ENCODE measurements around the gene CENPM.
A peak's percentile ranks its signal among the peaks of the same experiment; 100 is the strongest.

The CENPM gene

GRCh38 chr22:41931701-41932269 is 15.2 kb downstream of the CENPM start:
- CTCF ChIA-PET: interaction anchor here (0.9 to 2.0 kb wide), 3 partner anchors 8 to 183 kb away, joined by 3 to 9 read pairs (median 5); no protein-coding TSS in a partner anchor
- TF ChIP-seq, protein P1, sequence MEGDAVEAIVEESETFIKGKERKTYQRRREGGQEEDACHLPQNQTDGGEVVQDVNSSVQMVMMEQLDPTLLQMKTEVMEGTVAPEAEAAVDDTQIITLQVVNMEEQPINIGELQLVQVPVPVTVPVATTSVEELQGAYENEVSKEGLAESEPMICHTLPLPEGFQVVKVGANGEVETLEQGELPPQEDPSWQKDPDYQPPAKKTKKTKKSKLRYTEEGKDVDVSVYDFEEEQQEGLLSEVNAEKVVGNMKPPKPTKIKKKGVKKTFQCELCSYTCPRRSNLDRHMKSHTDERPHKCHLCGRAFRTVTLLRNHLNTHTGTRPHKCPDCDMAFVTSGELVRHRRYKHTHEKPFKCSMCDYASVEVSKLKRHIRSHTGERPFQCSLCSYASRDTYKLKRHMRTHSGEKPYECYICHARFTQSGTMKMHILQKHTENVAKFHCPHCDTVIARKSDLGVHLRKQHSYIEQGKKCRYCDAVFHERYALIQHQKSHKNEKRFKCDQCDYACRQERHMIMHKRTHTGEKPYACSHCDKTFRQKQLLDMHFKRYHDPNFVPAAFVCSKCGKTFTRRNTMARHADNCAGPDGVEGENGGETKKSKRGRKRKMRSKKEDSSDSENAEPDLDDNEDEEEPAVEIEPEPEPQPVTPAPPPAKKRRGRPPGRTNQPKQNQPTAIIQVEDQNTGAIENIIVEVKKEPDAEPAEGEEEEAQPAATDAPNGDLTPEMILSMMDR (IDR thresholded peaks at IDR 0.05; ENCODE audit: insufficient read depth, low read length, missing control alignments): no peak
- no peak for DNase-seq (ENCODE audit: low read depth, low spot score)
- H3K4me3 ChIP-seq (ENCODE audit: low read depth, low read length): no peak overlapping the region
- POLR2A ChIA-PET: no interaction called here

DNA sequence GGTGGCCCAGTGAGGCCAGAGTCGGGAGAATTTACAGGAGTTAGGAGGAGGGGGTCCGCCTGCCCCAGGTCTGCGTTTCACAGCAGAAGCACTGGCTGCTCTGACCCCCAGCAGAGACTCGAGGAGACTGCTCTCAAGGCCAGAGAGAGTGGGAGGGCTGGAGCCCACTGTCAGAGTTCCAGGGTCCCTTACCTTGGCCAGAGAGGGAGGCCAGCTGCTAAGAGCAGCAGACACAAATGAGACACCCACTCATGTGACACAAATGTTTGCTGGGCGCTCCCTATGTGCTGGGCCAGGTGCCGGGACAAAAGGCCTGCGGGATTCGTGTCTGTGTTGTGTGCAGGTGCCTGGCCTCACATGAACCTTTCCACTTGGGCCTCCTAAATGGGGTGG is 17.5 kb downstream of the CENPM start:
- DNase-seq (ENCODE audit: low read depth, low spot score): no peak
- ChIA-PET POLR2A (no interaction called here), CTCF (interaction anchor here (5.3 kb wide), 1 partner anchor 11 kb away, joined by 51 read pairs; no protein-coding TSS in a partner anchor)
- H3K4me3 ChIP-seq (ENCODE audit: low read depth, low read length): no peak overlapping the region
- TF ChIP-seq, protein P1 (IDR thresholded peaks at IDR 0.05; ENCODE audit: insufficient read depth, low read length, missing control alignments): no peak

- H3K4me3 ChIP-seq (ENCODE audit: low read depth, low read length): no peak overlapping the region
- ChIA-PET CTCF (interaction anchor here (1.1 to 5.3 kb wide), 3 partner anchors 11 to 231 kb away, joined by 3 to 51 read pairs (median 11); partner anchors contain the start of gene MEI1), POLR2A (no interaction called here)
- TF ChIP-seq, protein P1 (IDR thresholded peaks at IDR 0.05; ENCODE audit: insufficient read depth, low read length, missing control alignments): no peak
- DNase-seq (ENCODE audit: low read depth, low spot score): no peak
Measured at GRCh38 chr22:41928593-41929417, 18.1 kb downstream of the CENPM start.

DNA sequence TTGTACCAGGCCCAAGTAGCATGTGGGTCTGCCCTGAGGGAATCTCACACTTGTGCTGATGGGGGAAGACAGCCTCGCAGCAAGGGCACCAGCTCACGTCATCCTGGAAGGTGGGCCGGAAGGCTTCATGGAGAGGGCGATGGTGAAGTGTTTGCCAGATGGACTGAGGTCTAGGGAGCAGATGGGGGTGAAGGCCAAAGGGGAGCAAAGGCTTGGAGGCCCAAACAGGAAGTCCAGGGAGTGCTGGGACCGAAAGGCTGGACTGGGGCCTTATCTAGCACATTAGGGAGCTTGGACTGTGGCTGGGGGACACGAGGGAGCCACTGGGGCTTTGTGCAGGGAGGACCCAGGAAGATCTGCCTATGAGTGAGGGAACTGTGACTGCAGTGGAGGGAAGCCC is 19.1 kb downstream of the CENPM start:
- ChIA-PET CTCF (interaction anchor here (1.1 to 5.3 kb wide), 3 partner anchors 12 to 230 kb away, joined by 3 to 51 read pairs (median 11); partner anchors contain the start of gene MEI1), POLR2A (no interaction called here)
- no peak overlapping the region for H3K4me3 ChIP-seq (ENCODE audit: low read depth, low read length)
- TF ChIP-seq, protein P1 (IDR thresholded peaks at IDR 0.05; ENCODE audit: insufficient read depth, low read length, missing control alignments): no peak
- DNase-seq (ENCODE audit: low read depth, low spot score): no peak

DNA sequence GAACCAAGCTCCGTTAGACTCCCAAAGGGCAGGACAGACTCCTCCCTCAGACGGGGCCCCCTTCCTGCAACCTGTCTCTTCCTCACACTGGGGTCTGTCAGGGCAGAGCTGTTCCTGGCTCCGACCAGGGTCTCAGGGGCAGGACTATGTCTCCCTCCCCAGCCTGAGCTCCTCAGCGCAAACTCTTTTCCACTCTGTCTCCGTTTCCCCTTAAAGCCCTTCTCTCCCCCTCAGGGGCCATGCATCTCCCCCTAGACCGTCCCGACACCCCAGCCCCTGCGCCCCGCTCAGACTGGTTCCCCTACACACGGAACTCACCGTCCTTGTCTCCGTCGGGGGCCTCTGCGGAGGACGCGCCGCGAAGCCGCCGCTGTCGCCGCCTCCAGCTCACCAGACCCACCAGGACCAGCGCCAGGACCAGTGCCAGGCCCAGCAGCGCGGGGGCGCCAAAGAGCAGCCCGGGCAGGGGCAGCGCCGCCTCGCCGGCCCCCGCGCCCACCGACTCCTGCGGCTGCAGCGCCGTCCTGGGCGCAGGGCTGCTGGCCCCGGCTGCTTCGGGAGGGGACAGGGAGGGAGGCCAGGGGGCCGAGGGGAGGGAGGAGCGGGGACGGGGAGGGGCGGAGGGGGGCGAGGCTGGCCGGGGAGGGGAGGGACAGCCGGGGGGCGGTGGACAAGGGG is 21.0 kb downstream of the CENPM start:
- no peak for DNase-seq (ENCODE audit: low read depth, low spot score)
- peak overlapping the region; percentile 41 for H3K4me3 ChIP-seq (ENCODE audit: low read depth, low read length)
- TF ChIP-seq, protein P1 (IDR thresholded peaks at IDR 0.05; ENCODE audit: insufficient read depth, low read length, missing control alignments): peak; percentile 79
- ChIA-PET POLR2A (no interaction called here), CTCF (interaction anchor here (0.6 to 5.3 kb wide), 28 partner anchors 8 to 229 kb away, joined by 3 to 51 read pairs (median 4); partner anchors contain the start of genes CCDC134, CENPM, SMIM45 and SREBF2)

Data from AG04449 (cell line).